ENCODE results near the gene FSIP1. TPM values are rescaled to one million over a fixed set of nuclear protein-coding genes. Genes with fewer than 3 reads are reported as not detected.

The FSIP1 gene
- total and polyA plus RNA-seq, 9 of the 15 experiments (the other 6 are each of a cell fraction or from before 2014, with no cell fraction given), result 0.07 to 0.51 (median 0.29) TPM

DNA sequence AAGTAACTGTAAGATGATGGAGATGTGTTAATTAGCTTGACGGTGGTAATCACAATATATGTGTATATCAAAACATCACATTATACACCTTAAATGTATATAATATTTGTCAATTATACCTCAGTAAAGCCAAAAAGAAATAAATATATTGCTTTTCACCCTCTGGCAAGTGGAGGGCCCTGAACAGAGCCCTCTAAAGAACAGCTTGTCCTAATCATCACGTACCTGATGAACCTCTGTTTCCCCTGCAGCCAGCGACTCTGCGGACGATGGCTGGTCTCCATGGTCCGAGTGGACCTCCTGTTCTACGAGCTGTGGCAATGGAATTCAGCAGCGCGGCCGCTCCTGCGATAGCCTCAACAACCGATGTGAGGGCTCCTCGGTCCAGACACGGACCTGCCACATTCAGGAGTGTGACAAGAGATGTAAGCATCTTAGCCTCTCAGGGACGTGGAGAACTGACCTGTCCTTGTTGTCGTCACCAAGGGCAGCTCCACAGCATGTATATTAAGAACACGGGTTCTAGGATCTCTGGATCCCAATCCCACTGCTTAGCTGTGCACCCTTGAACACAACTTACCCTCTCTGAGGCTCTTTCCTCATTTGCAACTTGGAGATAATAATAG is 195.4 kb downstream of the FSIP1 start:
- POLR2A ChIA-PET, result interaction anchor here (0.6 kb wide), 1 partner anchor 13 kb away, joined by 3 read pairs; no protein-coding TSS in a partner anchor

GRCh38 chr15:39586387-39587095 is 196.1 kb downstream of the FSIP1 start:
- in situ Hi-C loops (cut with MboI) (loop anchor here (25.0 kb wide), 1 partner anchor 774 kb away; no protein-coding TSS in a partner anchor), intact Hi-C loops (cut with micrococcal nuclease) (loop anchor here (10.0 kb wide), 2 partner anchors 192 to 882 kb away; no protein-coding TSS in a partner anchor)
- 7% methylated on average over 10 of the region's 10 CpGs for WGBS (ENCODE audit: insufficient coverage, low coverage, missing lambda C conversion rate)
- no peak for FAIRE-seq
- H3K27me3 ChIP-seq (ENCODE audit: control insufficient read depth in 2 of 2, insufficient read depth in 2 of 2, low read length in 2 of 2), result peaks cover 39 to 71% of the 10 kb centered on the region in 2 experiments
- no peaks in the 10 kb centered on the region for H3K9me3 ChIP-seq (replicated peaks; ENCODE audit: control insufficient read depth, insufficient read depth, low read depth, low read length)
- H3K4me3 ChIP-seq, result no peak overlapping the region
- ChIA-PET POLR2A (interaction anchor here (0.6 kb wide), 1 partner anchor 13 kb away, joined by 3 read pairs; no protein-coding TSS in a partner anchor), CTCF (ENCODE audit: low intra/inter-chr PET ratio) (no interaction called here)
- no peaks in the 10 kb centered on the region for H3K9me1 ChIP-seq (ENCODE audit: control insufficient read depth, insufficient read depth, low read length)
- no peaks in the 10 kb centered on the region; a peak in 1 of 5 replicates for H3K4me1 ChIP-seq (replicated peaks in 1 of 2; ENCODE audit: control insufficient read depth in 2 of 2, insufficient read depth in 2 of 2, low read length in 2 of 2)
- no peak for ATAC-seq
- BruUV-seq (replicated peaks), result no TSS peak
- H3K9ac ChIP-seq (ENCODE audit: insufficient read depth in 1 of 2, low read depth in 2 of 2, low read length in 2 of 2), result no peak overlapping the region
- no peaks in the 10 kb centered on the region for H3K36me3 ChIP-seq (ENCODE audit: control insufficient read depth, insufficient read depth, low read length)
- H3K79me2 ChIP-seq (ENCODE audit: control insufficient read depth, insufficient read depth, low read length), result no peaks in the 10 kb centered on the region
- H2AFZ ChIP-seq (ENCODE audit: low read depth, low read length), result no peak overlapping the region
- no peak overlapping the region for H3K4me2 ChIP-seq (ENCODE audit: insufficient read depth, low read length)
- no peaks in the 10 kb centered on the region for H4K20me1 ChIP-seq (replicated peaks; ENCODE audit: control insufficient read depth, insufficient read depth, low read length)
- no peak overlapping the region for H3K27ac ChIP-seq (ENCODE audit: extremely low read depth, low read depth, low read length)
- no peak for DNase-seq (ENCODE audit: extremely low read depth in 1 of 4, low spot score in 3 of 4)
- TF ChIP-seq HEY1 (CRISPR knock-in tag; IDR thresholded peaks at IDR 0.05; ENCODE audit: borderline replicate concordance) (no peak), ZNF239 (CRISPR knock-in tag; IDR thresholded peaks at IDR 0.05) (no peak), HNRNPH1 (optimal IDR thresholded peaks at IDR 0.05; ENCODE audit: low read depth, low read length) (no peak), MTA1 (IDR thresholded peaks at IDR 0.05; ENCODE audit: borderline replicate concordance) (no peak), CHCHD3 (CRISPR knock-in tag; IDR thresholded peaks at IDR 0.05) (no peak), TRIM28 (IDR thresholded peaks at IDR 0.05) (no peak), TAF7 (tag; IDR thresholded peaks at IDR 0.05) (no peak), SUPT5H (IDR thresholded peaks at IDR 0.05) (no peak)
- TF ChIP-seq, protein P1, sequence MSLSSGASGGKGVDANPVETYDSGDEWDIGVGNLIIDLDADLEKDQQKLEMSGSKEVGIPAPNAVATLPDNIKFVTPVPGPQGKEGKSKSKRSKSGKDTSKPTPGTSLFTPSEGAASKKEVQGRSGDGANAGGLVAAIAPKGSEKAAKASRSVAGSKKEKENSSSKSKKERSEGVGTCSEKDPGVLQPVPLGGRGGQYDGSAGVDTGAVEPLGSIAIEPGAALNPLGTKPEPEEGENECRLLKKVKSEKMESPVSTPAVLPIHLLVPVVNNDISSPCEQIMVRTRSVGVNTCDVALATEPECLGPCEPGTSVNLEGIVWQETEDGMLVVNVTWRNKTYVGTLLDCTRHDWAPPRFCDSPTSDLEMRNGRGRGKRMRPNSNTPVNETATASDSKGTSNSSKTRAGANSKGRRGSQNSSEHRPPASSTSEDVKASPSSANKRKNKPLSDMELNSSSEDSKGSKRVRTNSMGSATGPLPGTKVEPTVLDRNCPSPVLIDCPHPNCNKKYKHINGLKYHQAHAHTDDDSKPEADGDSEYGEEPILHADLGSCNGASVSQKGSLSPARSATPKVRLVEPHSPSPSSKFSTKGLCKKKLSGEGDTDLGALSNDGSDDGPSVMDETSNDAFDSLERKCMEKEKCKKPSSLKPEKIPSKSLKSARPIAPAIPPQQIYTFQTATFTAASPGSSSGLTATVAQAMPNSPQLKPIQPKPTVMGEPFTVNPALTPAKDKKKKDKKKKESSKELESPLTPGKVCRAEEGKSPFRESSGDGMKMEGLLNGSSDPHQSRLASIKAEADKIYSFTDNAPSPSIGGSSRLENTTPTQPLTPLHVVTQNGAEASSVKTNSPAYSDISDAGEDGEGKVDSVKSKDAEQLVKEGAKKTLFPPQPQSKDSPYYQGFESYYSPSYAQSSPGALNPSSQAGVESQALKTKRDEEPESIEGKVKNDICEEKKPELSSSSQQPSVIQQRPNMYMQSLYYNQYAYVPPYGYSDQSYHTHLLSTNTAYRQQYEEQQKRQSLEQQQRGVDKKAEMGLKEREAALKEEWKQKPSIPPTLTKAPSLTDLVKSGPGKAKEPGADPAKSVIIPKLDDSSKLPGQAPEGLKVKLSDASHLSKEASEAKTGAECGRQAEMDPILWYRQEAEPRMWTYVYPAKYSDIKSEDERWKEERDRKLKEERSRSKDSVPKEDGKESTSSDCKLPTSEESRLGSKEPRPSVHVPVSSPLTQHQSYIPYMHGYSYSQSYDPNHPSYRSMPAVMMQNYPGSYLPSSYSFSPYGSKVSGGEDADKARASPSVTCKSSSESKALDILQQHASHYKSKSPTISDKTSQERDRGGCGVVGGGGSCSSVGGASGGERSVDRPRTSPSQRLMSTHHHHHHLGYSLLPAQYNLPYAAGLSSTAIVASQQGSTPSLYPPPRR (CRISPR knock-in tag; IDR thresholded peaks at IDR 0.05; ENCODE audit: borderline replicate concordance), result no peak

More for the DNA sequence above, 195.4 kb downstream of the FSIP1 start:
- Histone ChIP-seq H2AFZ (ENCODE audit: low read depth, low read length) (no peak overlapping the region), H3K4me1 (replicated peaks in 1 of 2; ENCODE audit: control insufficient read depth in 2 of 2, insufficient read depth in 2 of 2, low read length in 2 of 2) (no peaks in the 10 kb centered on the region; a peak in 1 of 5 replicates), H3K27ac (ENCODE audit: extremely low read depth, low read depth, low read length) (no peak overlapping the region), H3K4me3 (no peak overlapping the region), H3K9me3 (replicated peaks; ENCODE audit: control insufficient read depth, insufficient read depth, low read depth, low read length) (no peaks in the 10 kb centered on the region), H3K27me3 (ENCODE audit: control insufficient read depth in 2 of 2, insufficient read depth in 2 of 2, low read length in 2 of 2) (peaks cover 34 to 64% of the 10 kb centered on the region in 2 experiments), H3K4me2 (ENCODE audit: insufficient read depth, low read length) (no peak overlapping the region), H3K9me1 (ENCODE audit: control insufficient read depth, insufficient read depth, low read length) (no peaks in the 10 kb centered on the region), H3K79me2 (ENCODE audit: control insufficient read depth, insufficient read depth, low read length) (no peaks in the 10 kb centered on the region), H3K36me3 (ENCODE audit: control insufficient read depth, insufficient read depth, low read length) (no peaks in the 10 kb centered on the region), H3K9ac (ENCODE audit: insufficient read depth in 1 of 2, low read depth in 2 of 2, low read length in 2 of 2) (no peak overlapping the region), H4K20me1 (replicated peaks; ENCODE audit: control insufficient read depth, insufficient read depth, low read length) (no peaks in the 10 kb centered on the region)
- BruUV-seq (replicated peaks), result no TSS peak
- CTCF ChIA-PET (ENCODE audit: low intra/inter-chr PET ratio), result no interaction called here
- intact Hi-C loops (cut with micrococcal nuclease), result loop anchor here (10.0 kb wide), 2 partner anchors 192 to 882 kb away; no protein-coding TSS in a partner anchor
- FAIRE-seq, result no peak
- no peak for DNase-seq (ENCODE audit: extremely low read depth in 1 of 4, low spot score in 3 of 4)
- no peak for ATAC-seq
- TF ChIP-seq DDX20 (tag; IDR thresholded peaks at IDR 0.05; ENCODE audit: low read depth) (no peak), PHF21A (IDR thresholded peaks at IDR 0.05; ENCODE audit: borderline replicate concordance, low read depth) (no peak), BCOR (IDR thresholded peaks at IDR 0.05) (no peak)
- in situ Hi-C loops (cut with MboI), result loop anchor here (25.0 kb wide), 1 partner anchor 775 kb away; no protein-coding TSS in a partner anchor
- WGBS (ENCODE audit: insufficient coverage, low coverage, missing lambda C conversion rate), result 10% methylated on average over 17 of the region's 17 CpGs

All from K562 (cell line).